Measurements from ENCODE around the gene NFYC. TPM values are rescaled to one million over a fixed set of nuclear protein-coding genes. Genes with fewer than 3 reads are reported as not detected.

The NFYC gene
- total and polyA plus RNA-seq, 2 of the 8 experiments (the other 6 are each of a cell fraction or from before 2014, with no cell fraction given): 54.1 to 124 TPM

- Histone ChIP-seq H3K27me3 (replicated peaks in 1 of 4; ENCODE audit: control insufficient read depth in 3 of 4, extremely low read depth in 1 of 4, insufficient read depth in 3 of 4, low read length in 3 of 4) (peaks cover 0 to 6% (median 4%) of the 10 kb centered on the region in 4 experiments; a peak in 3 of 7 replicates), H3K4me3 (ENCODE audit: extremely low read depth in 1 of 4, insufficient read depth in 2 of 4, low read depth in 3 of 4, low read length in 4 of 4) (peak overlapping the region in 3 of 4 experiments; percentile 14 to 43 (median 32); a peak in 6 of 8 replicates), H2BK12ac (ENCODE audit: low read depth, low read length) (no peak overlapping the region), H3K27ac (ENCODE audit: low read depth, low read length) (no peak overlapping the region), H3K23me2 (ENCODE audit: low read depth, low read length) (peaks cover 3% of the 10 kb centered on the region; the same call in 1 of the 2 replicates), H3K23ac (ENCODE audit: insufficient read length) (no peak overlapping the region), H2BK120ac (replicated peaks; ENCODE audit: low read depth, low read length) (no peak overlapping the region), H2BK15ac (ENCODE audit: low read length) (no peak overlapping the region; the same call in 1 of the 2 replicates), H3K9me3 (ENCODE audit: insufficient read depth in 2 of 2, low read depth in 1 of 2, low read length in 1 of 2) (no peaks in the 10 kb centered on the region), H4K20me1 (replicated peaks in 1 of 2; ENCODE audit: control insufficient read depth in 1 of 2, insufficient read depth in 2 of 2, low read length in 2 of 2) (no peaks in the 10 kb centered on the region), H3K79me1 (ENCODE audit: low read depth, low read length) (no peaks in the 10 kb centered on the region), H3K56ac (replicated peaks; ENCODE audit: insufficient read length, low read depth, low read length) (no peak overlapping the region), H4K91ac (replicated peaks; ENCODE audit: insufficient read length, low read length) (no peak overlapping the region), H4K8ac (ENCODE audit: extremely low read depth, insufficient read depth, low read length) (peak overlapping the region; percentile 75; the same call in 1 of the 2 replicates), H3K4me2 (ENCODE audit: insufficient read depth in 1 of 2, low read depth in 2 of 2, low read length in 2 of 2) (peak overlapping the region; percentile 59 to 73), H4K5ac (ENCODE audit: insufficient read length, low read depth, low read length) (no peak overlapping the region), H3K36me3 (ENCODE audit: control insufficient read depth in 2 of 4, insufficient read depth in 4 of 4, low read length in 3 of 4) (no peaks in the 10 kb centered on the region), H3K4me1 (replicated peaks in 1 of 4; ENCODE audit: control insufficient read depth in 3 of 4, insufficient read depth in 4 of 4, low read length in 3 of 4) (peaks cover 9 to 34% (median 26%) of the 10 kb centered on the region in 4 experiments), H3K4ac (replicated peaks; ENCODE audit: insufficient read length, low read depth, low read length) (no peak overlapping the region), H2AFZ (ENCODE audit: low read length) (no peak overlapping the region), H3K79me2 (ENCODE audit: control insufficient read depth in 1 of 2, insufficient read depth in 2 of 2, low read length in 2 of 2) (no peaks in the 10 kb centered on the region), H2BK20ac (ENCODE audit: low read length) (no peak overlapping the region), H3K14ac (ENCODE audit: insufficient read length) (no peak overlapping the region), H3K9ac (replicated peaks in 1 of 4; ENCODE audit: extremely low read depth in 1 of 4, low read depth in 3 of 4, low read length in 3 of 4) (no peak overlapping the region), H2AK5ac (ENCODE audit: low read depth, low read length) (no peak overlapping the region), H3K18ac (ENCODE audit: extremely low read depth, low read length) (no peak overlapping the region; the same call in 1 of the 2 replicates), H2BK5ac (ENCODE audit: low read depth, low read length) (no peak overlapping the region)
- FAIRE-seq: no peak
- ChIA-PET POLR2A (ENCODE audit: partially characterized antibody) (interaction anchor here (1.1 to 1.3 kb wide), 2 partner anchors 16 to 177 kb away, joined by 3 to 4 read pairs; partner anchors contain the start of gene CTPS1), CTCF (ENCODE audit: partially characterized antibody) (interaction anchor here (1.2 to 24.5 kb wide), 4 partner anchors 18 to 47 kb away, joined by 4 to 325 read pairs (median 12); no protein-coding TSS in a partner anchor)
- TF ChIP-seq BRCA1 (IDR thresholded peaks at IDR 0.05; ENCODE audit: low read depth, low read length) (no peak), TBP (IDR thresholded peaks at IDR 0.05; ENCODE audit: low read depth, low read length) (no peak), YY1 (IDR thresholded peaks at IDR 0.05; ENCODE audit: low read depth, low read length) (no peak), TAF7 (optimal IDR thresholded peaks at IDR 0.05; ENCODE audit: borderline replicate concordance, low read depth, low read length) (peak; percentile 19), POLR2A (IDR thresholded peaks at IDR 0.05; ENCODE audit: control extremely low read depth in 1 of 2, low read depth in 2 of 2, low read length in 2 of 2) (no peak), E2F6 (IDR thresholded peaks at IDR 0.05) (no peak), KDM1A (IDR thresholded peaks at IDR 0.05; ENCODE audit: borderline replicate concordance, low read length) (peak; percentile 96), FOSL1 (IDR thresholded peaks at IDR 0.05; ENCODE audit: insufficient read depth, low read depth, low read length) (no peak), ATF2 (IDR thresholded peaks at IDR 0.05; ENCODE audit: low read length) (no peak)
- WGBS, 2 experiments (ENCODE audit: extremely low coverage in 1 of 2, insufficient coverage in 1 of 2, insufficient read length in 1 of 2, insufficient replicate concordance in 2 of 2, low coverage in 1 of 2, low lambda C conversion rate in 2 of 2, missing lambda C conversion rate in 1 of 2): 41% methylated on average over 4 of the region's 4 CpGs; no CpG with 5 or more reads in 1 of the 2 experiments
- no peak for DNase-seq (ENCODE audit: low read depth in 1 of 2, low spot score in 2 of 2)
Measured at GRCh38 chr1:40802742-40803113, 111.2 kb downstream of the NFYC start.
